Measurements from ENCODE around the gene PDE8A. TPM values are rescaled to one million over a fixed set of nuclear protein-coding genes. Genes with fewer than 3 reads are reported as not detected.

PDE8A gene
- total and polyA plus RNA-seq, 9 donors: 14.1 to 32.7 (median 24.0) TPM

DNA sequence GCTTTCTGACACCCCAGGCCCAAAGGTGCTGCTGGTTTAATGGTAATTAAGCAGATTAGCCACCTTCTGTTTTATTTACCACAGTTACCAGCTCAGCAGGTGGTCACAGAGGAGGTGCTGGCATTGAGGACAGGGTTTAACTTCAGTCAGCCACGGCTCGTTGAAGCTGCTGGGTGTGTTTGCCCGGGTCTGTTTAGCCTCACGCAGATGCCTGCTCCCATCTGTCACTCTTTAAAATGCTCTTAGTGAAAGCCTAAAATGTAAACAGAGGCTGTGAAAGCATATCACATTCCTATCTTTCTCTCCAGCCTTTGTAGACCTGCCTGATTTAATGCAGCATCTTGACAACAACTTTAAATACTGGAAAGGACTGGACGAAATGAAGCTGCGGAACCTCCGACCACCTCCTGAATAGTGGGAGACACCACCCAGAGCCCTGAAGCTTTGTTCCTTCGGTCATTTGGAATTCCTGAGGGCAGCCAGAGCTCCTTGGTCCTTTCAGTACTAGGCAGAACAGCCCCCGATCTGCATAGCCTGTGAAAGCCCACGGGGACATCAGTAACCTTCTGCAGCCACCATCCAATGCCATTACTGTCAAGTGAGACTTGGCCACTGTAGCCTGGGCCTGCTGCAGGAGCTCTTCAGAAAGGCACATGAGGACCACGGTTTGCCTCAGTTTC, 156.0 kb downstream of the PDE8A start:
- H3K36me3 ChIP-seq (ENCODE audit: control insufficient read depth, insufficient read depth, low read length): peaks cover 39% of the 10 kb centered on the region
- H3K4me1 ChIP-seq (ENCODE audit: control insufficient read depth, insufficient read depth, low read length): no peaks in the 10 kb centered on the region
- DNase-seq: no peak
- H3K4me3 ChIP-seq (ENCODE audit: low read length): no peak overlapping the region
- 49% methylated on average over 6 of the region's 11 CpGs for WGBS (ENCODE audit: insufficient coverage)
- no peak overlapping the region for H3K27ac ChIP-seq (ENCODE audit: low read length)
- H3K27me3 ChIP-seq (ENCODE audit: control insufficient read depth, insufficient read depth, low read length): no peaks in the 10 kb centered on the region
- no peaks in the 10 kb centered on the region for H3K9me3 ChIP-seq (replicated peaks; ENCODE audit: control insufficient read depth, low read depth, low read length)

DNA sequence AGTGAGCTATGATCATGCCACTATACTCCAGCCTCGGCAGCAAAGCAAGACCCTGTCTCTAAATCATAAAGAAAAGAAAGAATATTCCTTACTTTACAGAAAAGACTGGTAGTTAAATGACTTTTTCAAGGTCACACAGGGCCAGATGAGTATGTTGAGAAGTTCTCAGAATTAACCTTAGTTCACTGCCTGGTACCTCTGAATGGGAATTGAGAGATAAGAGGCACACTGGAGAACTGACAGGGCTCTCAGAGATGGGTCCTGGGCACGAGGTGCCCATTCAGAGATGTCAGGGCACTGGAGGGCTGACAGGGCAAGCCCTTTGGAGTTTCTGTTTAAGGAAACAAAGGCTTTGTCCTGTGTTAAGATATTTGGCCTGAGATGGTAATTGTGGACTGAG, 157.7 kb downstream of the PDE8A start:
- Histone ChIP-seq H3K4me3 (ENCODE audit: low read length) (no peak overlapping the region), H3K27me3 (ENCODE audit: control insufficient read depth, insufficient read depth, low read length) (no peaks in the 10 kb centered on the region), H3K27ac (ENCODE audit: low read length) (no peak overlapping the region), H3K4me1 (ENCODE audit: control insufficient read depth, insufficient read depth, low read length) (no peaks in the 10 kb centered on the region), H3K9me3 (replicated peaks; ENCODE audit: control insufficient read depth, low read depth, low read length) (no peaks in the 10 kb centered on the region), H3K36me3 (ENCODE audit: control insufficient read depth, insufficient read depth, low read length) (peaks cover 38% of the 10 kb centered on the region)
- DNase-seq: no peak
- 80% methylated on average over 1 of the region's 2 CpGs for WGBS (ENCODE audit: insufficient coverage)

DNA sequence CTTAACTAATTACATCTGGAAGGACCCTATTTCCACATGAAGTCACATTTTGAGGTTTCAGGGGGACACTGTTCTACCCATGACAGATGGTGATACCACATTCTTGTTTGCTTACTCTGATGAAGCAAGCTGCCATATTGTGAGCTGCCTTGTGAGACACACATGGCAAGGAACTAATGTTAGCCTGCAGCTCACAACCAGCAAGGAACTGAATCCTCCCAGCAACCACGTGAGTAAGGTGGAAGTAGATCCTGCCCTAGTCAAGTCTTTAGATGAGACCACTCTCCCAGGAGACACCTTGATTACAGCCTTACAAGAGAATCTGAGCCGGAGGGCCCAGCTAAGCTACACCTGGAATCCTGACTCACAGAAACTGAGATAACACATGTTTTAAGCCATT, 160.1 kb downstream of the PDE8A start:
- peaks cover 23% of the 10 kb centered on the region for H3K36me3 ChIP-seq (ENCODE audit: control insufficient read depth, insufficient read depth, low read length)
- no peak for DNase-seq
- H3K27ac ChIP-seq (ENCODE audit: low read length): no peak overlapping the region
- H3K9me3 ChIP-seq (replicated peaks; ENCODE audit: control insufficient read depth, low read depth, low read length): no peaks in the 10 kb centered on the region
- H3K27me3 ChIP-seq (ENCODE audit: control insufficient read depth, insufficient read depth, low read length): no peaks in the 10 kb centered on the region
- H3K4me1 ChIP-seq (ENCODE audit: control insufficient read depth, insufficient read depth, low read length): no peaks in the 10 kb centered on the region
- WGBS (ENCODE audit: insufficient coverage): 20% methylated on average over 1 of the region's 2 CpGs
- H3K4me3 ChIP-seq (ENCODE audit: low read length): no peak overlapping the region

DNA sequence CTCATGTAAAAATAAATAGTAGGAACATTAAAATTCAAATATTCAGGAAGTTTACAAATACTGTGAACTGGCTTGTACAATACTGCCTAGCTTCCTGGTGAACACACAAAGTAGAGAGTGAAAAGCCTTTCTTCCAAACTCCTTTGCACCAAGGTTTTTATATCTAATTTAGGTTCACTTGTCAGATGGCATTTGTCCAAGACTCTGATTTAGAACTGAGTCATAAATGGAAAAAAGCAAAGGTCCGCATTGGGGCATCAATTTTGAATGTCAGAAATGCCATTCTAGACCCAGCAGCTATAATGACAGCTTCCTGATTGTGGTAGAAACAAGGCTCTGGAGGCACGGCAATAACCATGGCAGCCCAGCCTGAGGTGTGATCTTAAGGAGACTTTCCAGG, 160.7 kb downstream of the PDE8A start:
- WGBS (ENCODE audit: insufficient coverage): 71% methylated on average over 2 of the region's 2 CpGs
- no peak for DNase-seq
- peaks cover 18% of the 10 kb centered on the region for H3K36me3 ChIP-seq (ENCODE audit: control insufficient read depth, insufficient read depth, low read length)
- H3K27ac ChIP-seq (ENCODE audit: low read length): no peak overlapping the region
- H3K4me3 ChIP-seq (ENCODE audit: low read length): no peak overlapping the region
- H3K9me3 ChIP-seq (replicated peaks; ENCODE audit: control insufficient read depth, low read depth, low read length): no peaks in the 10 kb centered on the region
- no peaks in the 10 kb centered on the region for H3K4me1 ChIP-seq (ENCODE audit: control insufficient read depth, insufficient read depth, low read length)
- H3K27me3 ChIP-seq (ENCODE audit: control insufficient read depth, insufficient read depth, low read length): no peaks in the 10 kb centered on the region

DNA sequence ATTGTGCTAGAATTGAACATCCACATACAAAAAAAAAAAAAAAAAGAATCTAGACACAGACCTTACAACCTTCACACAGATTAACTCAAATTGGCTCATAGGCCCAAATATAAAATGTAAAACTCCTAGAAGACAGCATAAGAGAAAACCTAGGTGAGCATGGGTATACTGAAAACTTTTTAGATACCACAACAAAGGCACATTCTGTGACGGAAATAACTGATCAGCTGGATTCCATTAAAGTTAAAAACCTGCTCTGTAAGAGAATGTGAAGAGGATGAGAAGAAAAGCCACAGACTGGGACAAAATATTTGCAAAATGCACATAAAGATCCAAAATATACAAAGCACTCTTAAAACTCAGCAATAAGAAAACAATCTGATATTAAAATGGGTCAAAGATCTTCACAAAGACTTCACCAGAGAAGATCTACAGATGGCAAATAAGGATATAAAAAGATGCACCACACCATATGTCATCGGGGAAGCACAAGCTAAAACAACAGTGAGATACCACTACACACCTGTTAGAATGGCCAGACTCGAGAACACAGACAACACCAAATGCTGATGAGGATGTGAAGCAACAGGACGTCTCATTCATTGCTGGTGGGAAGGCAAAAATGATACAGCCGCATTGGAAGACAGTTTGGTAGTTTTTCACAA, 167.9 kb downstream of the PDE8A start:
- Histone ChIP-seq H3K27ac (ENCODE audit: low read length) (no peak overlapping the region), H3K4me1 (ENCODE audit: control insufficient read depth, insufficient read depth, low read length) (no peaks in the 10 kb centered on the region), H3K36me3 (ENCODE audit: control insufficient read depth, insufficient read depth, low read length) (no peaks in the 10 kb centered on the region), H3K27me3 (ENCODE audit: control insufficient read depth, insufficient read depth, low read length) (peaks cover 2% of the 10 kb centered on the region), H3K9me3 (replicated peaks; ENCODE audit: control insufficient read depth, low read depth, low read length) (no peaks in the 10 kb centered on the region), H3K4me3 (ENCODE audit: low read length) (no peak overlapping the region)
- no peak for DNase-seq
- WGBS (ENCODE audit: insufficient coverage): 100% methylated on average over 1 of the region's 5 CpGs

DNA sequence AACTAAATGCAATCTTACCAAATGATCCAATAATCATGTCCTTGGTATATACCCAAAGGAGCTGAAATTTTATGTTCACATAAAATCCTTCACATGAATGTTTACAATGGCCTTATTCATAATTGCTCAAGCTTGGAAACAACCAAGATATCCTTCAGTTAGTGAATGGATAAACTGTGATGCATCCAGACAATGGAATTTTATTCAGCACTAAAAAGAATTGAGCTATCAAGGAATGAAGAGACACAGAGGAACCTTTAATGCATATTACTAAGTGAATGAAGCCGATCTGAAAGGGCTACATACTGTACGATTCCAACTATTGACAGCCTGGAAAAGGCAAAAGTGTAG, 168.4 kb downstream of the PDE8A start:
- WGBS (ENCODE audit: insufficient coverage): no CpG with 5 or more reads among the region's 2 CpGs

DNA sequence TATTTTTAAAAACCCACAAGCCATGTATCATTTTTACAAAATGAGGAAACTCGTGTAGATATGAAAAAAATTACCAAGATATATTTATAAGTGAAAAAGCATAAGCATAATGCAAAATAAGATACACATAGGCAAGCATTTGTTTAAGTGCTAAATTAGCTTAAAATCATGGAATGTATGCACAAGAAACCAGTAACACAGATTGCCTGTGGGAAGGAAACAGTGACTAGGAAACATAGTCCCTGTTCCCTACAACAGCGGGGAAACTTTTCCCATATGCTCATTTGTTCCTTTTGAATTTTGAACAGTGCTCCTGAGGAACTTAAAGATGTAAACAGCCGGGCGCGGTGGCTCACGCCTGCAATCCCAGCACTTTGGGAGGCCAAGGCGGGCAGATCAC, 169.5 kb downstream of the PDE8A start:
- no peak for DNase-seq
- WGBS (ENCODE audit: insufficient coverage): 80% methylated on average over 1 of the region's 7 CpGs
- Histone ChIP-seq H3K4me1 (ENCODE audit: control insufficient read depth, insufficient read depth, low read length) (no peaks in the 10 kb centered on the region), H3K27me3 (ENCODE audit: control insufficient read depth, insufficient read depth, low read length) (peaks cover 6% of the 10 kb centered on the region), H3K4me3 (ENCODE audit: low read length) (no peak overlapping the region), H3K27ac (ENCODE audit: low read length) (no peak overlapping the region), H3K36me3 (ENCODE audit: control insufficient read depth, insufficient read depth, low read length) (no peaks in the 10 kb centered on the region), H3K9me3 (replicated peaks; ENCODE audit: control insufficient read depth, low read depth, low read length) (no peaks in the 10 kb centered on the region)

More for the DNA sequence above, 168.4 kb downstream of the PDE8A start:
- Histone ChIP-seq H3K36me3 (ENCODE audit: control insufficient read depth, insufficient read depth, low read length) (no peaks in the 10 kb centered on the region), H3K27ac (ENCODE audit: low read length) (no peak overlapping the region), H3K9me3 (replicated peaks; ENCODE audit: control insufficient read depth, low read depth, low read length) (no peaks in the 10 kb centered on the region), H3K4me3 (ENCODE audit: low read length) (no peak overlapping the region), H3K27me3 (ENCODE audit: control insufficient read depth, insufficient read depth, low read length) (peaks cover 2% of the 10 kb centered on the region), H3K4me1 (ENCODE audit: control insufficient read depth, insufficient read depth, low read length) (no peaks in the 10 kb centered on the region)
- DNase-seq: no peak

DNA sequence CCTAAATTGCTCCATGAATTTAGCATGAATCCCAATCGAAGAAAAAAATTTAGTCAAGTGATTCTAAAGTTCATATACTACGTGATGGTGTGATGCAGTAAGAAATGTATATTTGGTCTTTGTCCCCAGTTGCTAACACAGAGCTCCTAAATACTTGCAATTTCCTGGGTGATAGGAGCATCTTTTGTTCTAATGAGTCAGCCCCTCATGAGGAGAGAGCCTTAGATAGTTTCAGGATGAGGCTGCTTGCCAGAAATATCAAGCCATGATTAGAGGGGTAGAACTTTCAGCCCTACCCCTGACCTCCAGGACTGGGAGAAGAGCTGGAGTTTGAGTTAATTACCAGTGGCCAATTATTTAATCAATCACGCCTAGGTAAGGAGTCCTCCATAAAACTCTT, 170.2 kb downstream of the PDE8A start:
- Histone ChIP-seq H3K36me3 (ENCODE audit: control insufficient read depth, insufficient read depth, low read length) (no peaks in the 10 kb centered on the region), H3K4me3 (ENCODE audit: low read length) (no peak overlapping the region)
- no CpG with 5 or more reads among the region's 3 CpGs for WGBS (ENCODE audit: insufficient coverage)

DNA sequence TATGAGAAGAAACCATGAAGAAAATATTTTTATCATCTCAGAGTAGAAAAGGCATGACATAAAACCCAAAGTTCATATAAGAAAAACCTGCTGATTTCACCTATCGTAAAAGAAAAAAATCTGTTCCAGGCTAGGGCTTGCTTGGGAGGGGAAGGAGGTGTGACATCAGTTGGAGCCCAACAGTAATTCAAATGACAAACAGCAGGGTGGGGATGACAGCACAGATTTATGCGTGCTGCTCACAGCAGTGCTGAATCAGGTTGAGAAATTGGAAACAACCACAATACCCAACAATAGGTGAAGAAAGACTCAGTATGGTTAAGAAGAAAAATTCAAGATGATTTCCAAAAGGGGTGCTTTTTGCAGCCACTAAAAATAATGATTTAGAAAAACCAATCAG, 172.4 kb downstream of the PDE8A start:
- Histone ChIP-seq H3K36me3 (ENCODE audit: control insufficient read depth, insufficient read depth, low read length) (no peaks in the 10 kb centered on the region), H3K9me3 (replicated peaks; ENCODE audit: control insufficient read depth, low read depth, low read length) (no peaks in the 10 kb centered on the region), H3K4me3 (ENCODE audit: low read length) (no peak overlapping the region), H3K27ac (ENCODE audit: low read length) (no peak overlapping the region), H3K4me1 (ENCODE audit: control insufficient read depth, insufficient read depth, low read length) (no peaks in the 10 kb centered on the region), H3K27me3 (ENCODE audit: control insufficient read depth, insufficient read depth, low read length) (peaks cover 6% of the 10 kb centered on the region)
- DNase-seq: no peak
- no CpG with 5 or more reads among the region's 2 CpGs for WGBS (ENCODE audit: insufficient coverage)

More for the DNA sequence above, 170.2 kb downstream of the PDE8A start:
- DNase-seq: no peak
- Histone ChIP-seq H3K9me3 (replicated peaks; ENCODE audit: control insufficient read depth, low read depth, low read length) (no peaks in the 10 kb centered on the region), H3K27me3 (ENCODE audit: control insufficient read depth, insufficient read depth, low read length) (peaks cover 6% of the 10 kb centered on the region), H3K27ac (ENCODE audit: low read length) (no peak overlapping the region), H3K4me1 (ENCODE audit: control insufficient read depth, insufficient read depth, low read length) (no peaks in the 10 kb centered on the region)

DNA sequence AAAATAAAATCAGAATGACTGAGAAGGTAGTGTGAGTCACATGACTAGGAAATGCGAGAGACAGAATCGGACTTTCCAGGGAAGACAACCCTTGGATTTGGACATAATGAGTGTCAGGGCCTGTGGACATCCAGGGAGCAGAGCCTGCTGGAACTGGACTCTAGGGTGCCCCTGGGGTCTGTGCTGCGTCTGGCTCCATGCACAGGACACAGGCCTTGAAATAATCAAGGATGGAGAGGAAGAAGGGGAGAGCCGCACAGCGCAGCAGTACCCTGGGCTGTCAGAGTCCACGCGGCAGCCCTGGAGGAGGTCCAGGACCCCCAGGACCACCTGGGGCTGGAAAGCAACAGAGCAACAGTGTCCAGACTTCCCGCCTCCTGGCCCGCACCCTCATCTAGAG, 173.7 kb downstream of the PDE8A start:
- Histone ChIP-seq H3K9me3 (replicated peaks; ENCODE audit: control insufficient read depth, low read depth, low read length) (no peaks in the 10 kb centered on the region), H3K36me3 (ENCODE audit: control insufficient read depth, insufficient read depth, low read length) (no peaks in the 10 kb centered on the region), H3K27ac (ENCODE audit: low read length) (no peak overlapping the region), H3K4me1 (ENCODE audit: control insufficient read depth, insufficient read depth, low read length) (no peaks in the 10 kb centered on the region), H3K27me3 (ENCODE audit: control insufficient read depth, insufficient read depth, low read length) (peaks cover 6% of the 10 kb centered on the region), H3K4me3 (ENCODE audit: low read length) (no peak overlapping the region)
- no peak for DNase-seq
- WGBS (ENCODE audit: insufficient coverage): 40% methylated on average over 2 of the region's 9 CpGs
